ES-I3 (cell line): Measurements from ENCODE around the gene TMEM52.

Source experiments
- H3K36me3 ChIP-seq: 2 replicates; pipeline ENCODE4 v1.6.1; 2013; ENCODE audit warnings: mild to moderate bottlenecking, low read length, control low read depth, moderate library complexity; ENCODE audit not compliant: insufficient read depth
- H3K4me1 ChIP-seq: 2 replicates; pipeline ENCODE4 v1.6.1; 2013; ENCODE audit warnings: mild to moderate bottlenecking, control low read depth, low read length; ENCODE audit not compliant: insufficient read depth
- H3K9ac ChIP-seq: 2 replicates; pipeline ENCODE4 v1.6.1; 2013; ENCODE audit warnings: low read depth, mild to moderate bottlenecking, low read length, moderate library complexity
- H3K9me3 ChIP-seq: 2 replicates; pipeline ENCODE4 v1.6.1; 2013; ENCODE audit warnings: mild to moderate bottlenecking, low read length, moderate library complexity; ENCODE audit not compliant: control insufficient read depth, insufficient read depth

The TMEM52 gene

DNA sequence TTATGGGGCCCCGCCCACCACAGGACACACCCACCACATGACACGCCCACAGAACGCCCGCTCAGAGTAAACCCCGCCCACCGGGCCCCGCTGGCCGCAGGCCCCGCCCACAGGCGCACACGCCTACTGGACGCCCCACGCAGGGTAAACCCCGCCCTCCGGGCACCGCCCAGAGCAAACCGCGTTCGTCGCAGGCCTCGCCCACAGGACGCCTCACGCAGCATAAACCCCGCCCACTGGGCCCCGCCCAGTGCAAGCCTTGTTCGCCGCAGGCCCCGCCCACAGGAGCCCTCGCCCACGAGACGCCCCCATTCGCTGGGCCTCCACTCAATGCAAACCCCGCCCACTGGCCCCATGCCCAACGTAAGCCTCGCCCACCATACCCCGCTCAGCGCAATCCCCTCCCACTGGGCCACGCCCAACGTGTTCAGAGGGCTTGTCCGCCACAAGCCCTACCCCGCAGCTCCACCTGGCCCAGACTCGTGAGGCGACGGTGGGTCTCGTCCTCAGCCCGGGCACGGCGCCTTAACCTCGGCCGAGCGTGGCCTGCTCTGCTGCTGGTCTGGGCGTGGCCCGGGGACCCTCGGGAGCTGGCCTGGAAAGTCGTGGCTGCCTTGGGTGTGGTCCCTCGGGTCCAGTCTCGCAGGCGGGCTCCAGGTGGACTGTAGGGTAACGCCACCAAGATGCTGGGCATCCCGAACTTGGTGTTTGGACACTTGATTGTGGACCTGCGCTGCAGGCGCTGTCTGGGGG, 401 bp upstream of the TMEM52 start:
- peaks cover 6% of the 10 kb centered on the region; the same call in 1 of the 2 replicates for H3K4me1 ChIP-seq
- H3K9ac ChIP-seq, result peak overlapping the region; percentile 64
- no peaks in the 10 kb centered on the region for H3K36me3 ChIP-seq
- H3K9me3 ChIP-seq, result no peaks in the 10 kb centered on the region

DNA sequence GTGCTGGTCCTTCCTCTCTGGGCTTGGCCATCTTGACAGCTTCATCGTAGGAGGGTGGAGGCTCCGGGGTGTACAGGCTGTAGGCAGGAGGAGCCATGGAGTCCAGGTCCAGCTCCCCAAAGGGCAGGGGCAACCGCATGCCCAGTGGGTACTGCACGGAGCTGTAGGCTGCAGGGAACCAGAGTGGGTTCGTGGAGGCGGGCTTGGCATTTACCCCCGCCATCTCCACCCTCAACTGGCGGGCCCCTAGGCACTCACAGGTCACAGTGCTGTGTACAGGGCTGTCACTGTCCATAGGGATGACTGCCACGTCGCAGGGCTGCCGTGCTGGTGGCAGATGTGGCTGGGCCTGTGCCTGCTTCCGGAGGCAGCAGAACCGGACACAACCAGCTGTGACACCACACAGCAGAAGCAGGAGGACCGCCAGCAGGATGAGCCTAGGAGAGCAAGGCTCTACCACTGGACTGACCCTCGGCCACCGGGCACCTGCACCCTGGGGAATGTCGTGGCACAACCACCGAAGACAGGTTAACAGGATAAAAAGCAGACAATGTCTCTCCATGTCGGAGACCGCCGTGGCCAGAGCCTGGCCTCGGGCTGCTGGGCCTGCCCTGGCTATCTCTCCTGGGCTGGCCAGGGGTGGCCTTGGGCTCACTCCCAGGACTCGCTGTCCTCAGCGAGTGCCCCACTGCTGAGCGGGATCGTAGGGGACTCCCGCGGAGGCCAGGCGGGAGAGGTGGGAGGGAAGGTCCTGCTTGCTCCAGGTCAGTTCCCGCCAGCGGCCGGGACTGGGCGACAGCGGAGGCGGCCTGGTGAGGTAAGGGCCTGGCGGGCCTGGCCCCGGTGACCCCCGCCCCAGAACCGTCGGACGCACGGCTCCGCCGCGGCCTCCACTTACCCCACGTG, 831 bp downstream of the TMEM52 start:
- Histone ChIP-seq H3K9ac (peak overlapping the region; percentile 64), H3K36me3 (no peaks in the 10 kb centered on the region), H3K9me3 (no peaks in the 10 kb centered on the region), H3K4me1 (peaks cover 6% of the 10 kb centered on the region; the same call in 1 of the 2 replicates)

DNA sequence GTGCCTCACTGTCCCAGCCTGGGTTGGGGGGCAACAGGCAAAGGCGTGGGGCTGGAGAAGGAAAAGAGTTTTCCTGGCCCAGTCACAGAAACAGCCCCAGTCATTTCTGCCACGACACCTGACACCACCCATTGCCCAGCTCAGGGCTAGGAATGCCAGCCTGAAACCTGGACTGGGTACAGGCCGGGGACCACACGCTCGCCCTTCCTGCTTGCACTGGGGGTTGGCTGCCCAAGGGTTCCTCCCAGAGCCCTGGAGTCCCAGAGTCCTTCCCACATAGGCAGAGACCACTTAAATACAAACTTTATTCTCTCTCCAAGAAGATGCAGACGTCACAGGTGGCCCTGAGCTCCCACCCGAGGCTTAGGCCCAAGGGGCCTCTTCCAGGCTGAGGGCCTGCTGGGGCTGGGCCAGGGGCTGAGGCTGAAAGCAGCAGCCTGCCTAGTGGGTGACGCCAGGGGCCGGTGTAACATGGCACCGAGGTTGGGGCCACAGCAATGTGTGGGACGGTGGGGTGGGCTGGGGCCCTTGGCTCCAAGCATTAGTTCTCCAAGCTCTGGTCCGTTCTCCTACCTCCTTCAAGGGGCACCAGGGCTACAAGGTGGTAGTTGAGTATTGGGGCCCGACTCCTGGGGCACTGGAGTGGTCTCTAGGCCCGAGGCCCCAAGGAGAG, 1.6 kb downstream of the TMEM52 start:
- Histone ChIP-seq H3K4me1 (peaks cover 6% of the 10 kb centered on the region; the same call in 1 of the 2 replicates), H3K36me3 (no peaks in the 10 kb centered on the region), H3K9ac (no peak overlapping the region), H3K9me3 (no peaks in the 10 kb centered on the region)

DNA sequence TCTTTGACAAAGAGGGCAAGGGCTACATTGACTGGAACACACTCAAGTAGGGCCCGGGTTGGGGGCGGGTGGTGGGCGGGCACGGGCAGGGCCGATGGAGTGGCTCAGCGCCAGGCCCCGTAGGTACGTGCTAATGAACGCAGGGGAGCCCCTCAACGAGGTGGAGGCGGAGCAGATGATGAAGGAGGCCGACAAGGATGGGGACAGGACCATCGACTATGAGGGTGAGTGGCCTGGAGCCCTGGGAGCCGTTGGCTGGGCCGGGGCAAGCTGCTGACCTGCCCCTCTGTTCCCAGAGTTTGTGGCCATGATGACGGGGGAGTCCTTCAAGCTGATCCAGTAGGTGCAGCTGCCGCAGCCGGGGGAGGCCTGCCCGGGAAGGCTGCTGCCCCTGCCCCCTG, 2.2 kb downstream of the TMEM52 start:
- H3K9me3 ChIP-seq, result no peaks in the 10 kb centered on the region
- H3K9ac ChIP-seq, result no peak overlapping the region
- no peaks in the 10 kb centered on the region for H3K36me3 ChIP-seq
- H3K4me1 ChIP-seq, result peaks cover 6% of the 10 kb centered on the region; the same call in 1 of the 2 replicates

DNA sequence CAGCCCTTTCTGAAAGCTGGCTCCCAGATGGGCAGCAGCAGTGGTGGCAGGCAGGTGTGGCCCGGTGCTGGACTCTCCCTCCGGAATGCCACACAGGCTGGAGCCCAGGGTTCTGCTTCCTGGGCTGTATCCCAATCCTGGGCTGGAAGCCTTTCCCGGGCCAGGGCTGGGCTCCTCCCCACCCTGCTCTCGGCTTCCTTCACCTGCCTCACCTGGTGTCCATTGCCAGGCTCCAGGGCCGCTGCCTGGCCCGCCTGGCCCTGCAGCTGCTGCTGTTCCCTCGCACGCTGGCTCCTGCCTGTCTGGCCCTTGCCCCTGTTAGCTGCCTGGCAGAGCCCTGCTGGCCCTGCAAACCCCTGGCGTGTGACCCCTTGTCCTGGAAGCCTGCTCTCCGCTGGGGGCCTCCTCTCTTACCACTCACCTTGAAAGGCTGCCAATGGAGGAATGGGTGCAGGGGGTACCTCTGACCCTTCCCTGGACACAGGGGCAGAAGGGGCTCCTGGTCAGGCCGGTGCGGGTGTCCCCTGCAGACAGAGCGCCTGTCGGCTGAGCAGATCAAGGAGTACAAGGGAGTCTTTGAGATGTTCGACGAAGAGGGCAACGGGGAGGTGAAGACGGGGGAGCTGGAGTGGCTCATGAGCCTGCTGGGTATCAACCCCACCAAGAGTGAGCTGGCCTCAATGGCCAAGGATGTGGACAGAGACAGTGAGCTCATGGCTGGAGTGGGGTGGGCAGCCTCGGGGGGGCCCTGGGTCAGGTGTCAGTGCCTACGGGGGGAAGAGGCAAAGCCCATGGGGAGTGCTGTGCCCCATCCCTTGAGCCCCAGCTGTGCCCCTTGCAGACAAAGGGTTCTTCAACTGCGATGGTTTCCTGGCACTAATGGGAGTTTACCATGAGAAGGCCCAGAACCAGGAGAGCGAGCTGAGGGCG, 2.9 kb downstream of the TMEM52 start:
- H3K4me1 ChIP-seq, result peaks cover 6% of the 10 kb centered on the region; the same call in 1 of the 2 replicates
- no peaks in the 10 kb centered on the region for H3K36me3 ChIP-seq
- no peaks in the 10 kb centered on the region for H3K9me3 ChIP-seq
- no peak overlapping the region for H3K9ac ChIP-seq

DNA sequence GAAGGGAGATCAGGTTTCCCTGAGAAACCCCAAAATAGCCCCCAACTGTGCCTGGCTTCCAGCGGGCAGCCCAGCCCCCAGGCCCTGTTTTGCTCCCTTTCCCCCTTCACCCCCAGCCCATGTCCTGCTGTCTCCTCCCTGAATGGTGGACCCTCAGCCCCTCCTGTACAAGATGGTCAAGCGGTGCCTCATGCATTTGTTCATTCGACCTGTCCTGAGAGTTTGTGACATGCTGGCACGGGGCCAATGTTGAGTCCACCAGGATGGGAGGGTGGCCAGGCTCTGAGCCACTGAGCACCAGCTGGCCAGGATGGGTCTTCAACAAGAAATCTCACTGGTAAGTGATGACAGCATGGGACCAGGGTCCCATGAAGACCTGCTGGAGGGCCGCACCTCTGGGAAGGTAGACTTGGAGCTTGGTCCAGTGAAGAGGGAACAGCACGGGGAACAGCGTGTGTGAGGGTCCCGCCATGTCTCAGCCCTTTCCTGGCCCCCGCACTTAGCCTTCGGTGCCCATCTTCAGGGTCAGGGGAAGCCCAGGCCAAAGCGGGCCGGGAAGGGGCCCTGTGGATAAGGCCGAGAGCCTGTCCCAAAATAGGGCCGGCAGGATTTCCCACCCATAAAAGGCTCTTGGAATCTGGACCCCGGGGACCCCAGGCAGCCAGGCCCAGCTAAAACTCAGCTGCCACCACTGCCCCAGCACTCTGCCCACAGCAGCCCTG, 3.9 kb downstream of the TMEM52 start, which contains the start of gene CALML6:
TSS of gene CALML6 (plus strand) at position 290 of the 722 bp plus-strand sequence. CDS start at position 311, 21 bp downstream.
- H3K36me3 ChIP-seq, result no peaks in the 10 kb centered on the region
- no peaks in the 10 kb centered on the region for H3K9me3 ChIP-seq
- no peak within 1 kb of the TSS for H3K9ac ChIP-seq
- H3K4me1 ChIP-seq, result peaks cover 7% of the 10 kb centered on the region

DNA sequence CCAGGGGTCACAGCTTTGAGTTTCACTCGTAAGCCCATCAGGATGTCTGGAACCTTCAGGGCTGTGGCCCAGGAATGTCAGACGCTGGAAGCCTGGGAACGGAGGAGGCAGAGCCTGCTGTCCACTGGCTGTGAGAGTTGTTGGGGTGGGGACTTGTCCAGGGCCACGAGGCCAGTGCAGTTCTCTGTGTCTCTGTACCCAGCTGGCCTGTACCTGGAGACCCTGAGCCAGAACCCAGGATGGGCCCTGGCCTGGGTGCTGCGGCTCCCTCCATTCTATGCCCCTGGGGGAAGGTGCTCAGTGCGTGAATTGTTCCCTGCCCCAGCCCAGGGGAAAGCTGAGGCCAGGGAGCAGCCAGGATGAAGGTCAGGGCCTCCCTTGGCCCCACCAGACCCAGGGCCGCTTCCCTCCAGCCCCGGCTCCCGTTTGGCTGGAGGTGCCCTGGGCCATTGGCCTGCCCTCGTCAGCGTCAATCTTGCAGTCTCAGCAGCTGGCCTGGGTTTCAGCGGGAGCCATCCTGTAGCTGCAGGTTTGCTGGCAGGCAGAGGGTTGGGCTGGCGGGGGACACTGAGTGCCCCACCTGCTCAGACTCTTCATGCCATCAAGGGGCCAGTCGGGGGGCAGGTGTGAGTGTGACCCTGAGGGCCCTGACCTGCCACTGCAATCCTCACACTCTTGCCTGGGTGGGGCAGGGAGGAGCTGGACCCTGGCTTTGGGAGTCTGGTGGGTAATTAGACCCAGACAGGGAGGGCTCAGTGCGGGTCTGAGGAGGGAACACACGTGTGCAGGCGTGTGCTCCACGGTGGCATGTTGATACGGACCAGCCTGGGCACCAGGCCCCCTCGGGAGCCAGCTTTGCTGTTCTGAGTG, 4.7 kb downstream of the TMEM52 start:
- Histone ChIP-seq H3K36me3 (no peaks in the 10 kb centered on the region), H3K4me1 (peaks cover 3% of the 10 kb centered on the region), H3K9ac (no peak overlapping the region), H3K9me3 (no peaks in the 10 kb centered on the region)

DNA sequence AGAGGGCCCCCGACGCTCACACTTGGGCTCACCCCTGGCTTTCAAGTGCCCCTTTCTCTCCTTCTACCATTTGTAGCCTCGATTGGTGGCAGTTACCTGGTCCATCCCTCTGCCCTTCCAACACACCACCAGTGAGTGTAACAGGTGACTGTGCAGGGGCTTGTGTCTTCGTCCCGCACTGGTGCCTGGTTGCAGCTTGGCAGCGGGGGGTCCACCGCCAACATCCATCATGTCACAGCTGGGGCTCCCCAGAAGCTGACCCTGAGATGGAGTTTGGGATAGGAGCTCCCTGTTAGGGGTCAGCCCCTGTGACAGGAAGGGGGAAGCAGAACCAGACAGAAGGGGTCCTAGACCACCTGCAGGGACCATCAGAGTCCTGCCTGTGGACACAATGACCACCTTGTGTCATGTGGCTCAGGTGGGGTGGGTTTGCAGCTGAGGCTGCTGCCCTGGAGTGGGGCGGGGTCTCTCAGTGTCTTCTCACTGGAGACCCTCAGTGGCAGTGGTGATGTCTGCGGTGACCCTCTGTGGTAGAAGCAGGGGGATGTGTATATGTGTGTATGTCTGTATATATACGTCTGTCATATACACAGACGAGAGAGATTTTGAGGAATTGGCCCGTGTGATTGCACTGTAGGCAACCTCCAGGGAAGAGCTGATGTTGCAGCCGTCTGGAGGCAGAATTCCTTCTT, 7.6 kb downstream of the TMEM52 start:
- peaks cover 3% of the 10 kb centered on the region for H3K4me1 ChIP-seq
- H3K9ac ChIP-seq, result no peak overlapping the region
- no peaks in the 10 kb centered on the region for H3K36me3 ChIP-seq
- no peaks in the 10 kb centered on the region for H3K9me3 ChIP-seq

DNA sequence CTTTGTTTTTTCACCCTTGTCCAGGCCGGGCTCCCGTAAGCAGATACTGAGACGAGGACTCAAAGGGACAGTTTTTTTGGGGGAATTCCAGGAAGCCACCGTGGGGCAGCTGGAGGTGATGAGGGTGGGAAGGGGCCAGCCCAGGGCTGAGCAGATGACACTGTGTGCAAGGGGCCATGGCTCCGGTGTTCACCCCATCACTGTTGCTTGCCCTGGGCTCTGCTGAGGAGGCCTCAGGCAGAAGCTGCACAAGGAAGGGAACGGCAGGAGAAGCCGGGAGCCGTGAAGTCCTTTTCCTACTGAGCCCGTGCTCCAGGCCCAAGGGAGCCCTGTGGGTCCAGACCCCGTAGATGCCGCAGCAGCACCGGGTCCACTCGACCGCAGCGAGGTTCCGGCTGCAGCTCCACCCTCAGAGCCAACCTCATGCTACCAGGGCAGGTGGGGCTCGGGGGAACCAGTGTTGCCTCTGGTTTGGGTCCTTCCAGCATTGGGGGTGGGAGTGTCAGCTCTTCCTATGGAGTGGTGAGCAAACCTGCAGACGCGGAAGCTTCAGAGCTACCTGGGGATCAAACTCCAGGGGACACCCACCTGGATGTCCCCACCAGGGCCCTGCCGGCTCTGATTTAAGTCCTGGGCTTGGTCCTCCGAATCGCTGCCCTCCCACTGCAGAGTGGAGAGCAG, 8.3 kb downstream of the TMEM52 start:
- Histone ChIP-seq H3K9ac (peak overlapping the region; percentile 82; the same call in 1 of the 2 replicates), H3K4me1 (peaks cover 3% of the 10 kb centered on the region), H3K36me3 (no peaks in the 10 kb centered on the region), H3K9me3 (no peaks in the 10 kb centered on the region)

DNA sequence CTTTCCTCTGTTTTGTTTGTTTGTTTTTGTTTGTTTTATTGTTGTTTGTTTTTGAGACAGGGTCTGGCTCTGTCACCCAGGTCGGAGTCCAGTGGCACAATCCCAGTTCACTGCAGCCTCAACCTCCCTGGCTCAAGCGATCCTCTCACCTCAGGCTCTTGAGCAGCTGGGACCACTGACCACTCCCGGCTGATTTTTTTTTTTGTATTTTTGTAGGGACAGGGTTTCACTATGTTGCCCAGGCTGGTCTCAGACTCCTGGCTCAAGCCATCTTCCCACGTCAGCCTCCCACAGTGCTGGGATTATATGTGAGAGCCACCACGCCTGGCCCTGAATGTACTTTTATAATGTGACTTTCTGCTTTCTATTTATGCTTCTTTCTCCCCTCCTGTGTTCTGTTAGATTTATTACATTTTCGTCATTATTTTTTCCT, 9.0 kb downstream of the TMEM52 start:
- Histone ChIP-seq H3K36me3 (no peaks in the 10 kb centered on the region), H3K9me3 (no peaks in the 10 kb centered on the region), H3K9ac (peak overlapping the region; percentile 82), H3K4me1 (peaks cover 3% of the 10 kb centered on the region)

DNA sequence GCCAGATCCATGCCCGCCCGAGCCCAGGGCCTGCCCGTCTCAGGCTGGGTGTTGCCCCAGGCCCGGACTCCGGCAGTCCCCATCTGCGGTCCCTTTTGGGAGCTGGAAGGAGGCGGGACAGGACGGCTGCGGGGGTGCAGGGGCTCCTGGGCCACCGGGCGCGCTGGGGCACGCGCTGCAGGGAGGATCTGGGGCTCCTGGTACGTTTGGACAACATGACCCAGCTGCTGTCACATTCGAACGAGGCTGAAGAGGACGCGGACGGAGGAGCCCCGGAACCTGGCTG, 10.6 kb downstream of the TMEM52 start:
- H3K36me3 ChIP-seq, result no peaks in the 10 kb centered on the region
- peaks cover 3% of the 10 kb centered on the region for H3K4me1 ChIP-seq
- no peaks in the 10 kb centered on the region for H3K9me3 ChIP-seq
- H3K9ac ChIP-seq, result peak overlapping the region; percentile 94
